Measurements from ENCODE around the gene ABI3.
"Not testable (repeated sequence)": the region's sequence is repeated elsewhere in the genome, so short reads cannot be mapped to it uniquely, and the experiment has no call there.

ABI3 gene

GRCh38 chr17:49180303-49180702 lies 30.2 kb upstream of the ABI3 start:
- peak; percentile 69 for DNase-seq (ENCODE audit: low read depth)
- no peak overlapping the region for H3K4me3 ChIP-seq (ENCODE audit: low read depth, low read length)
- TF ChIP-seq CTCF (IDR thresholded peaks at IDR 0.05; ENCODE audit: insufficient read depth, low read depth, low read length, missing control alignments) = peak; percentile 83

- no peak overlapping the region for H3K4me3 ChIP-seq (ENCODE audit: low read depth, low read length)
- peak; percentile 20 for DNase-seq (ENCODE audit: low read depth)
- no peak for TF ChIP-seq CTCF (IDR thresholded peaks at IDR 0.05; ENCODE audit: insufficient read depth, low read depth, low read length, missing control alignments)
Measured at GRCh38 chr17:49180998-49181635, 29.4 kb upstream of the ABI3 start.

GRCh38 chr17:49183341-49183740 lies 27.2 kb upstream of the ABI3 start:
- no peak for DNase-seq (ENCODE audit: low read depth)
- no peak overlapping the region for H3K4me3 ChIP-seq (ENCODE audit: low read depth, low read length)
- no peak for TF ChIP-seq CTCF (IDR thresholded peaks at IDR 0.05; ENCODE audit: insufficient read depth, low read depth, low read length, missing control alignments)

- no peak overlapping the region for H3K4me3 ChIP-seq (ENCODE audit: low read depth, low read length)
Measured at GRCh38 chr17:49183801-49184200, 26.7 kb upstream of the ABI3 start.

GRCh38 chr17:49184522-49184921 lies 26.0 kb upstream of the ABI3 start:
- not testable (repeated sequence) for H3K4me3 ChIP-seq (ENCODE audit: low read depth, low read length)

More at GRCh38 chr17:49183801-49184200, 26.7 kb upstream of the ABI3 start:
- no peak for DNase-seq (ENCODE audit: low read depth)
- TF ChIP-seq CTCF (IDR thresholded peaks at IDR 0.05; ENCODE audit: insufficient read depth, low read depth, low read length, missing control alignments) = no peak

GRCh38 chr17:49185381-49185780 lies 25.1 kb upstream of the ABI3 start:
- DNase-seq (ENCODE audit: low read depth); H3K4me3 ChIP-seq (ENCODE audit: low read depth, low read length): not testable (repeated sequence)

More at GRCh38 chr17:49184522-49184921, 26.0 kb upstream of the ABI3 start:
- not testable (repeated sequence) for DNase-seq (ENCODE audit: low read depth)

GRCh38 chr17:49187301-49187700 lies 23.2 kb upstream of the ABI3 start:
- no peak for TF ChIP-seq CTCF (IDR thresholded peaks at IDR 0.05; ENCODE audit: insufficient read depth, low read depth, low read length, missing control alignments)
- DNase-seq (ENCODE audit: low read depth) = no peak
- H3K4me3 ChIP-seq (ENCODE audit: low read depth, low read length) = no peak overlapping the region

- no peak overlapping the region for H3K4me3 ChIP-seq (ENCODE audit: low read depth, low read length)
- no peak for DNase-seq (ENCODE audit: low read depth)
- no peak for TF ChIP-seq CTCF (IDR thresholded peaks at IDR 0.05; ENCODE audit: insufficient read depth, low read depth, low read length, missing control alignments)
Measured at GRCh38 chr17:49190932-49191331, 19.6 kb upstream of the ABI3 start.
